H9 (cell line): ENCODE results near the gene CFAP91. TPM values are rescaled to one million over a fixed set of nuclear protein-coding genes. Genes with fewer than 3 reads are reported as not detected.
A peak's percentile ranks its signal among the peaks of the same experiment; 100 is the strongest.

Experiments used
- DNase-seq: peaks from one replicate; pipeline ENCODE4 v3.0.0-alpha.2; 2017
- H2AFZ ChIP-seq: one replicate; pipeline ENCODE4 v1.6.1; 2013; ENCODE audit warnings: mild to moderate bottlenecking, low read length, control low read depth, moderate library complexity
- H2AK5ac ChIP-seq: 2 replicates; pipeline ENCODE4 v1.6.1; 2013; ENCODE audit warnings: low read length, control low read depth, mixed read lengths; ENCODE audit not compliant: insufficient read length
- H2BK120ac ChIP-seq: one replicate; pipeline ENCODE4 v1.6.1; 2013; ENCODE audit warnings: low read depth, mild to moderate bottlenecking, low read length, control low read depth, inconsistent platforms; ENCODE audit not compliant: poor library complexity, severe bottlenecking
- H2BK12ac ChIP-seq: 2 replicates; pipeline ENCODE4 v1.6.1; 2013; ENCODE audit warnings: low read length, control low read depth, mixed read lengths, low read depth; ENCODE audit not compliant: insufficient read length
- H2BK15ac ChIP-seq: 2 replicates; pipeline ENCODE4 v1.6.1; 2013; ENCODE audit warnings: low read depth, low read length, control low read depth
- H2BK20ac ChIP-seq: one replicate; pipeline ENCODE4 v1.6.1; 2013; ENCODE audit warnings: low read depth, mild to moderate bottlenecking, low read length, control low read depth, inconsistent platforms; ENCODE audit not compliant: poor library complexity, severe bottlenecking
- H2BK5ac ChIP-seq: 2 replicates; pipeline ENCODE4 v1.6.1; 2013; ENCODE audit warnings: low read length, control low read depth, mixed read lengths; ENCODE audit not compliant: insufficient read length
- H3K14ac ChIP-seq: 2 replicates; pipeline ENCODE4 v1.6.1; 2013; ENCODE audit warnings: low read length, control low read depth; ENCODE audit not compliant: insufficient read depth
- H3K18ac ChIP-seq: 2 replicates; pipeline ENCODE4 v1.6.1; 2013; ENCODE audit warnings: low read depth, mild to moderate bottlenecking, mixed read lengths, low read length, control low read depth; ENCODE audit not compliant: insufficient read length
- H3K23ac ChIP-seq: 2 replicates; pipeline ENCODE4 v1.6.1; 2013; ENCODE audit warnings: low read length, control low read depth, mixed read lengths, low read depth; ENCODE audit not compliant: insufficient read length
- H3K23me2 ChIP-seq: 2 replicates; pipeline ENCODE4 v1.6.1; 2013; ENCODE audit warnings: low read depth, mild to moderate bottlenecking, mixed read lengths, low read length, control low read depth; ENCODE audit not compliant: insufficient read length, poor library complexity, severe bottlenecking
- H3K27ac ChIP-seq: 2 replicates; pipeline ENCODE4 v1.5.1; 2013; ENCODE audit warnings: low read length, control low read depth, mixed read lengths, low read depth; ENCODE audit not compliant: insufficient read length
- H3K27me3 ChIP-seq: 2 replicates; pipeline ENCODE4 v1.6.1; 2013; ENCODE audit warnings: low read length, control low read depth, inconsistent platforms; ENCODE audit not compliant: insufficient read depth
- H3K4ac ChIP-seq: 2 replicates; pipeline ENCODE4 v1.6.1; 2013; ENCODE audit warnings: low read depth, mild to moderate bottlenecking, control low read depth, inconsistent platforms, low read length, moderate library complexity
- H3K4me1 ChIP-seq: 2 replicates; pipeline ENCODE4 v1.6.1; 2013; ENCODE audit warnings: low read length, control low read depth, inconsistent platforms; ENCODE audit not compliant: insufficient read depth
- H3K4me2 ChIP-seq: 2 replicates; pipeline ENCODE4 v1.6.1; 2013; ENCODE audit warnings: low read length, control low read depth, mixed read lengths; ENCODE audit not compliant: insufficient read length, insufficient read depth
- H3K56ac ChIP-seq: 2 replicates; pipeline ENCODE4 v1.6.1; 2013; ENCODE audit warnings: low read depth, mild to moderate bottlenecking, mixed read lengths, low read length, control low read depth; ENCODE audit not compliant: insufficient read length
- H3K79me1 ChIP-seq: 2 replicates; pipeline ENCODE4 v1.6.1; 2013; ENCODE audit warnings: low read depth, mild to moderate bottlenecking, moderate library complexity, low read length, control low read depth, inconsistent platforms; ENCODE audit not compliant: insufficient read depth, poor library complexity, severe bottlenecking
- H3K79me2 ChIP-seq: 2 replicates; pipeline ENCODE4 v1.6.1; 2013; ENCODE audit warnings: low read length, control low read depth, inconsistent platforms; ENCODE audit not compliant: insufficient read depth
- H3K9ac ChIP-seq: 2 replicates; pipeline ENCODE4 v1.6.1; 2013; ENCODE audit warnings: low read length, control low read depth, mixed read lengths; ENCODE audit not compliant: insufficient read length; ENCODE audit errors: extremely low read depth
- H3K9me3 ChIP-seq: one replicate; pipeline ENCODE4 v1.6.1; 2013; ENCODE audit warnings: low read depth, low read length, inconsistent platforms; ENCODE audit not compliant: control insufficient read depth
- H3T11ph ChIP-seq: one replicate; pipeline ENCODE4 v1.6.1; 2013; ENCODE audit warnings: mild to moderate bottlenecking, low read length, control low read depth, inconsistent platforms
- H4K20me1 ChIP-seq: one replicate; pipeline ENCODE4 v1.6.1; 2013; ENCODE audit not compliant: control insufficient read depth, insufficient read length, insufficient read depth
- H4K5ac ChIP-seq: 2 replicates; pipeline ENCODE4 v1.6.1; 2013; ENCODE audit warnings: low read depth, mild to moderate bottlenecking, mixed read lengths, low read length, control low read depth; ENCODE audit not compliant: insufficient read length
- H4K8ac ChIP-seq: replicated peaks from 2 replicates; pipeline ENCODE4 v1.6.1; 2013; ENCODE audit warnings: low read length, control low read depth, mixed read lengths, low read depth; ENCODE audit not compliant: insufficient read length
- H4K91ac ChIP-seq: 2 replicates; pipeline ENCODE4 v1.6.1; 2013; ENCODE audit warnings: low read depth, mild to moderate bottlenecking, moderate library complexity, mixed read lengths, low read length, control low read depth; ENCODE audit not compliant: insufficient read length
- H3K27ac Mint-ChIP-seq, 3 experiments: 2 replicates in 2 of 3; 3 replicates in 1 of 3; pipeline ENCODE4 v1.8.0; 2020 to 2021; ENCODE audit warnings: mixed read lengths in 3 of 3, mild to moderate bottlenecking in 1 of 3, moderate library complexity in 1 of 3
- H3K27me3 Mint-ChIP-seq: 2 replicates; pipeline ENCODE4 v1.8.0; 2021; ENCODE audit warnings: low read depth, mild to moderate bottlenecking, moderate library complexity, mixed read lengths
- H3K36me3 Mint-ChIP-seq, 3 experiments: 2 replicates in 2 of 3; 3 replicates in 1 of 3; pipeline ENCODE4 v1.8.0; 2020 to 2021; ENCODE audit warnings: low read depth in 3 of 3, mixed read lengths in 3 of 3; ENCODE audit not compliant: insufficient read depth in 1 of 3
- H3K4me1 Mint-ChIP-seq, 2 experiments: 2 replicates each; pipeline ENCODE4 v1.8.0; 2020; ENCODE audit warnings: mixed read lengths in 2 of 2
- H3K4me3 Mint-ChIP-seq, 2 experiments: 2 replicates in 1 of 2; 3 replicates in 1 of 2; pipeline ENCODE4 v1.8.0; 2020 to 2021; ENCODE audit warnings: mild to moderate bottlenecking in 2 of 2, mixed read lengths in 2 of 2, moderate library complexity in 1 of 2
- H3K9me3 Mint-ChIP-seq, 2 experiments: 2 replicates in 1 of 2; 3 replicates in 1 of 2; pipeline ENCODE4 v1.8.0; 2020; ENCODE audit warnings: mild to moderate bottlenecking in 2 of 2, mixed read lengths in 2 of 2, moderate library complexity in 1 of 2
- WGBS: extraction: QIAGEN DNeasy Blood & Tissue Kit; methylation state at CpG from one replicate; pipeline ENCODE4 v1.1.7; 2013; ENCODE audit warnings: missing lambda C conversion rate, low lambda C conversion rate, mixed read lengths; ENCODE audit not compliant: insufficient read length; ENCODE audit errors: extremely low coverage; 5-methylcytosine and 5-hydroxymethylcytosine counted together
- total RNA-seq: library from RNA; stranded (reverse); gene quantifications from 2 replicates; pipeline ENCODE4 v1.2.1, GENCODE V29; 2021
- TF ChIP-seq, protein P1 (sequence below): fragments of 200-600 bp; sonication (generic); conservative IDR thresholded peaks from 3 replicates; pipeline ENCODE4 v1.8.0; 2021; ENCODE audit warnings: antibody characterized with exemption, mild to moderate bottlenecking

The CFAP91 gene
- total RNA-seq, 1 experiment from 2014 or later, result 2.3 TPM

DNA sequence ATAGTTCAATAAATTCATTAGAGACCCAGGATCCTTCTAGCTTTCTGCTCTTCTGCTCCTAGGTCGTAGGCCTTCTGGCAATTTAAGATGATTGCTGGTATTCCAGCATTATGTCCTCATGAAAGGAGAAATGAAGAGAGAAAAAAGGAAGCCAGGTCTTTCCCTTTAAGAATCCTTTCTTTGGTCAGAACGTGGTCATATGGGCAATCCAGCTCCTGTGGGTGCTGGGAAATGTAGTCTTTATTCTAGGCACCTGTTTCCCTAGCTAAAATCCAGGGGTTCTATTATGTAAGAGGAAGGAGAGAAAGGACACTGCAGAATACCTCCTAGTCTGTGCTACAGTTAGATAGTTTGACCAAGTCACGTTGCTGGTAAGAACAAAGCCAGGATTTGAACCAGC is 43.6 kb downstream of the CFAP91 start:
- Histone ChIP-seq H3K23ac (no peak overlapping the region), H2AFZ (peak overlapping the region; percentile 33), H3K4me1 (no peaks in the 10 kb centered on the region), H2AK5ac (no peak overlapping the region), H3K27me3 (no peaks in the 10 kb centered on the region), H2BK120ac (no peak overlapping the region), H3T11ph (no peak overlapping the region), H3K79me2 (no peaks in the 10 kb centered on the region), H3K18ac (no peak overlapping the region), H3K4me2 (no peak overlapping the region), H3K9me3 (no peaks in the 10 kb centered on the region), H4K20me1 (no peaks in the 10 kb centered on the region), H3K27ac (no peak overlapping the region), H3K79me1 (no peaks in the 10 kb centered on the region), H4K8ac (no peak overlapping the region), H3K14ac (no peak overlapping the region), H3K56ac (no peak overlapping the region), H2BK5ac (no peak overlapping the region), H3K4ac (no peak overlapping the region), H2BK12ac (no peak overlapping the region), H2BK15ac (no peak overlapping the region), H3K9ac (no peak overlapping the region), H4K5ac (no peak overlapping the region), H4K91ac (no peak overlapping the region), H2BK20ac (no peak overlapping the region), H3K23me2 (no peaks in the 10 kb centered on the region)
- no peaks in the 10 kb centered on the region; the same call in 1 of the 2 replicates for H3K27me3 Mint-ChIP-seq
- no peak for DNase-seq
- no peaks in the 10 kb centered on the region for H3K36me3 Mint-ChIP-seq
- TF ChIP-seq, protein P1, sequence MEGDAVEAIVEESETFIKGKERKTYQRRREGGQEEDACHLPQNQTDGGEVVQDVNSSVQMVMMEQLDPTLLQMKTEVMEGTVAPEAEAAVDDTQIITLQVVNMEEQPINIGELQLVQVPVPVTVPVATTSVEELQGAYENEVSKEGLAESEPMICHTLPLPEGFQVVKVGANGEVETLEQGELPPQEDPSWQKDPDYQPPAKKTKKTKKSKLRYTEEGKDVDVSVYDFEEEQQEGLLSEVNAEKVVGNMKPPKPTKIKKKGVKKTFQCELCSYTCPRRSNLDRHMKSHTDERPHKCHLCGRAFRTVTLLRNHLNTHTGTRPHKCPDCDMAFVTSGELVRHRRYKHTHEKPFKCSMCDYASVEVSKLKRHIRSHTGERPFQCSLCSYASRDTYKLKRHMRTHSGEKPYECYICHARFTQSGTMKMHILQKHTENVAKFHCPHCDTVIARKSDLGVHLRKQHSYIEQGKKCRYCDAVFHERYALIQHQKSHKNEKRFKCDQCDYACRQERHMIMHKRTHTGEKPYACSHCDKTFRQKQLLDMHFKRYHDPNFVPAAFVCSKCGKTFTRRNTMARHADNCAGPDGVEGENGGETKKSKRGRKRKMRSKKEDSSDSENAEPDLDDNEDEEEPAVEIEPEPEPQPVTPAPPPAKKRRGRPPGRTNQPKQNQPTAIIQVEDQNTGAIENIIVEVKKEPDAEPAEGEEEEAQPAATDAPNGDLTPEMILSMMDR, result no peak
- H3K9me3 Mint-ChIP-seq, result no peaks in the 10 kb centered on the region
- no peak overlapping the region for H3K27ac Mint-ChIP-seq
- H3K4me3 Mint-ChIP-seq, result no peak overlapping the region
- WGBS, result no CpG with 5 or more reads among the region's 3 CpGs
- H3K4me1 Mint-ChIP-seq, result 0 out of 4 replicates have a peak, but pooled peaks cover 0 to 2% of the 10 kb centered on the region in 2 experiments
